SK-N-SH (cell line): ENCODE results near the gene ALKBH8.

Experiments
- FOSL2 ChIP-seq: IDR thresholded peaks from 2 replicates; pipeline ENCODE4 v1.4.0; 2012; ENCODE audit warnings: low read depth, mild to moderate bottlenecking, moderate library complexity, borderline replicate concordance
- FOXJ3 ChIP-seq: sonication (generic); formaldehyde crosslinking; IDR thresholded peaks from 2 replicates; pipeline ENCODE4 v1.5.1; 2020; ENCODE audit warnings: mild to moderate bottlenecking, missing genetic modification reagents
- TF ChIP-seq, protein P1 (sequence below): fragments of 200-600 bp; sonication (generic); IDR thresholded peaks from 2 replicates; pipeline ENCODE4 v1.6.1; 2017; ENCODE audit warnings: antibody characterized with exemption, mild to moderate bottlenecking, moderate library complexity

DNA sequence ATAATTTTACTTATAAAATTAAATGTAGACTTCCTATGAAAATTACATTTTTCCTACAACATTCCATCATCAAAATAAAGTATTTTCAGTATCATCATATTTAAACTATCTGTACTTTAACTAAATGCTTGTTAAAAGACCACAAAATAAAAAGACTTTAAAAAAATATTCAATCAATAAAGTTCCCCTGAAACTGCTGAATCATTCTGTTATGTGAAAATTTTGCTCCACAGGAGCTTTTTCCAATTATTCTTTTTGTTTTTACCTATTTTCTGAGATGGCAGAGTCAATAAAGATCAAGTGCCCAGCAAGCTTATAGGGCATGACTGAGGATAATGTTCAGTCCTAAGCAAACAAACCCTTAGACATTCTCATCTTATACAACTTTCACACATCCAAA is 27.3 kb downstream of the ALKBH8 start:
- TF ChIP-seq, protein P1, sequence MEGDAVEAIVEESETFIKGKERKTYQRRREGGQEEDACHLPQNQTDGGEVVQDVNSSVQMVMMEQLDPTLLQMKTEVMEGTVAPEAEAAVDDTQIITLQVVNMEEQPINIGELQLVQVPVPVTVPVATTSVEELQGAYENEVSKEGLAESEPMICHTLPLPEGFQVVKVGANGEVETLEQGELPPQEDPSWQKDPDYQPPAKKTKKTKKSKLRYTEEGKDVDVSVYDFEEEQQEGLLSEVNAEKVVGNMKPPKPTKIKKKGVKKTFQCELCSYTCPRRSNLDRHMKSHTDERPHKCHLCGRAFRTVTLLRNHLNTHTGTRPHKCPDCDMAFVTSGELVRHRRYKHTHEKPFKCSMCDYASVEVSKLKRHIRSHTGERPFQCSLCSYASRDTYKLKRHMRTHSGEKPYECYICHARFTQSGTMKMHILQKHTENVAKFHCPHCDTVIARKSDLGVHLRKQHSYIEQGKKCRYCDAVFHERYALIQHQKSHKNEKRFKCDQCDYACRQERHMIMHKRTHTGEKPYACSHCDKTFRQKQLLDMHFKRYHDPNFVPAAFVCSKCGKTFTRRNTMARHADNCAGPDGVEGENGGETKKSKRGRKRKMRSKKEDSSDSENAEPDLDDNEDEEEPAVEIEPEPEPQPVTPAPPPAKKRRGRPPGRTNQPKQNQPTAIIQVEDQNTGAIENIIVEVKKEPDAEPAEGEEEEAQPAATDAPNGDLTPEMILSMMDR: no peak
- TF ChIP-seq FOXJ3 (CRISPR knock-in tag) (no peak), FOSL2 (no peak)
